Measurements from ENCODE around the gene QKI. TPM values are rescaled to one million over a fixed set of nuclear protein-coding genes. Genes with fewer than 3 reads are reported as not detected.

Gene QKI
- total RNA-seq, 1 experiment from 2014 or later, result 176 TPM

- WGBS (ENCODE audit: extremely low coverage, insufficient read length, low lambda C conversion rate), result no CpG with 5 or more reads among the region's 5 CpGs
- Histone ChIP-seq H3K79me2 (ENCODE audit: insufficient read depth, low read length) (no peaks in the 10 kb centered on the region), H3K9ac (ENCODE audit: extremely low read depth, insufficient read length, low read length) (no peak overlapping the region), H2BK15ac (ENCODE audit: low read depth, low read length) (no peak overlapping the region), H2AFZ (ENCODE audit: low read length) (no peak overlapping the region), H2BK20ac (ENCODE audit: low read depth, low read length, poor library complexity, severe bottlenecking) (no peak overlapping the region), H2BK120ac (ENCODE audit: low read depth, low read length, poor library complexity, severe bottlenecking) (no peak overlapping the region), H3T11ph (ENCODE audit: low read length) (no peak overlapping the region), H3K56ac (ENCODE audit: insufficient read length, low read depth, low read length) (no peak overlapping the region), H3K4ac (ENCODE audit: low read depth, low read length) (no peak overlapping the region), H2BK5ac (ENCODE audit: insufficient read length, low read length) (no peak overlapping the region), H4K91ac (ENCODE audit: insufficient read length, low read depth, low read length) (no peak overlapping the region), H4K20me1 (ENCODE audit: control insufficient read depth, insufficient read depth, insufficient read length) (no peaks in the 10 kb centered on the region), H3K27me3 (ENCODE audit: insufficient read depth, low read length) (no peaks in the 10 kb centered on the region), H3K18ac (ENCODE audit: insufficient read length, low read depth, low read length) (no peak overlapping the region), H3K23me2 (ENCODE audit: insufficient read length, low read depth, low read length, poor library complexity, severe bottlenecking) (no peaks in the 10 kb centered on the region), H3K79me1 (ENCODE audit: insufficient read depth, low read depth, low read length, poor library complexity, severe bottlenecking) (no peaks in the 10 kb centered on the region), H4K5ac (ENCODE audit: insufficient read length, low read depth, low read length) (no peak overlapping the region), H2AK5ac (ENCODE audit: insufficient read length, low read length) (no peak overlapping the region), H3K14ac (ENCODE audit: insufficient read depth, low read length) (no peak overlapping the region), H4K8ac (replicated peaks; ENCODE audit: insufficient read length, low read depth, low read length) (no peak overlapping the region), H3K27ac (ENCODE audit: insufficient read length, low read depth, low read length) (no peak overlapping the region), H3K9me3 (ENCODE audit: control insufficient read depth, low read depth, low read length) (no peaks in the 10 kb centered on the region), H3K23ac (ENCODE audit: insufficient read length, low read depth, low read length) (no peak overlapping the region), H3K4me1 (ENCODE audit: insufficient read depth, low read length) (no peaks in the 10 kb centered on the region; the same call in 1 of the 2 replicates), H3K4me2 (ENCODE audit: insufficient read depth, insufficient read length, low read length) (no peak overlapping the region), H2BK12ac (ENCODE audit: insufficient read length, low read depth, low read length) (no peak overlapping the region)
- H3K27me3 Mint-ChIP-seq (ENCODE audit: low read depth), result no peaks in the 10 kb centered on the region
- peak overlapping the region in 2 of 3 experiments; percentile 88 to 92; a peak in 4 of 7 replicates for H3K27ac Mint-ChIP-seq
- no peaks in the 10 kb centered on the region for H3K9me3 Mint-ChIP-seq
- TF ChIP-seq CTCF (conservative IDR thresholded peaks at IDR 0.05), result no peak
- peak; percentile 44 for DNase-seq
- peaks cover 9 to 19% (median 10%) of the 10 kb centered on the region in 3 experiments; a peak in 6 of 7 replicates for H3K36me3 Mint-ChIP-seq (ENCODE audit: insufficient read depth in 1 of 3, low read depth in 3 of 3)
- peaks cover 40 to 53% of the 10 kb centered on the region in 2 experiments for H3K4me1 Mint-ChIP-seq
- H3K4me3 Mint-ChIP-seq, result peak overlapping the region in 1 of 2 experiments; percentile 31; a peak in 1 of 5 replicates
Measured at GRCh38 chr6:163572612-163573011, 158.1 kb downstream of the QKI start.
